Measurements from ENCODE around the gene KLHDC8B. TPM values are rescaled to one million over a fixed set of nuclear protein-coding genes. Genes with fewer than 3 reads are reported as not detected.

Gene KLHDC8B
- total RNA-seq, 1 experiment from 2014 or later: 6.8 TPM

GRCh38 chr3:49173116-49173791, 1.9 kb downstream of the KLHDC8B start:
- ATAC-seq: no peak
- no peaks in the 10 kb centered on the region; the same call in 1 of the 2 replicates for H3K36me3 ChIP-seq (ENCODE audit: control insufficient read depth, insufficient read depth, low read length)
- H3K4me1 ChIP-seq (ENCODE audit: control insufficient read depth, insufficient read depth, low read length): peaks cover 6% of the 10 kb centered on the region
- POLR2A ChIA-PET: no interaction called here
- TF ChIP-seq REST (IDR thresholded peaks at IDR 0.05; ENCODE audit: insufficient read depth in 1 of 2, low read depth in 2 of 2, low read length in 1 of 2) (no peak), TCF7L2 (IDR thresholded peaks at IDR 0.05; ENCODE audit: low read depth, low read length) (no peak), SIN3A (IDR thresholded peaks at IDR 0.05; ENCODE audit: borderline replicate concordance, insufficient read depth, low read depth, low read length) (no peak), CTCF (IDR thresholded peaks at IDR 0.05) (no peak), POLR2AphosphoS5 (IDR thresholded peaks at IDR 0.05; ENCODE audit: low read depth, low read length) (no peak)
- intact Hi-C loops (cut with micrococcal nuclease; ENCODE audit: unreplicated experiment): no loop called here
- no peaks in the 10 kb centered on the region for H3K9me3 ChIP-seq (ENCODE audit: control insufficient read depth, insufficient read depth, low read depth, low read length)
- CTCF ChIA-PET: no interaction called here
- no peak for DNase-seq (ENCODE audit: low read depth, low spot score)
- in situ Hi-C loops (cut with HindIII; ENCODE audit: low pct_unique_long_range_greater_than_20kb, low sequenced_read_pairs): no loop called here
- H3K27me3 ChIP-seq (ENCODE audit: control insufficient read depth, insufficient read depth, low read length): no peaks in the 10 kb centered on the region
- no peak overlapping the region for H3K27ac ChIP-seq (ENCODE audit: low read length)
- BruUV-seq (replicated peaks): no TSS peak
- H3K4me3 ChIP-seq (ENCODE audit: low read depth in 2 of 2, low read length in 2 of 2): no peak overlapping the region

- BruUV-seq (replicated peaks): no TSS peak
- in situ Hi-C loops (cut with HindIII; ENCODE audit: low pct_unique_long_range_greater_than_20kb, low sequenced_read_pairs) (no loop called here), intact Hi-C loops (cut with micrococcal nuclease; ENCODE audit: unreplicated experiment) (no loop called here)
- no peaks in the 10 kb centered on the region; the same call in 1 of the 2 replicates for H3K36me3 ChIP-seq (ENCODE audit: control insufficient read depth, insufficient read depth, low read length)
- H3K9me3 ChIP-seq (ENCODE audit: control insufficient read depth, insufficient read depth, low read depth, low read length): no peaks in the 10 kb centered on the region
- ChIA-PET CTCF (no interaction called here), POLR2A (no interaction called here)
- TF ChIP-seq TCF7L2 (IDR thresholded peaks at IDR 0.05; ENCODE audit: low read depth, low read length) (no peak), POLR2AphosphoS5 (IDR thresholded peaks at IDR 0.05; ENCODE audit: low read depth, low read length) (no peak), CTCF (IDR thresholded peaks at IDR 0.05) (no peak), SIN3A (IDR thresholded peaks at IDR 0.05; ENCODE audit: borderline replicate concordance, insufficient read depth, low read depth, low read length) (no peak), REST (IDR thresholded peaks at IDR 0.05; ENCODE audit: insufficient read depth in 1 of 2, low read depth in 2 of 2, low read length in 1 of 2) (no peak)
- peaks cover 6% of the 10 kb centered on the region for H3K4me1 ChIP-seq (ENCODE audit: control insufficient read depth, insufficient read depth, low read length)
- no peak for ATAC-seq
- no peaks in the 10 kb centered on the region for H3K27me3 ChIP-seq (ENCODE audit: control insufficient read depth, insufficient read depth, low read length)
- H3K4me3 ChIP-seq (ENCODE audit: low read depth in 2 of 2, low read length in 2 of 2): no peak overlapping the region
- no peak overlapping the region for H3K27ac ChIP-seq (ENCODE audit: low read length)
- no peak for DNase-seq (ENCODE audit: low read depth, low spot score)
Measured at GRCh38 chr3:49173792-49174170, 2.4 kb downstream of the KLHDC8B start.

All from Panc1 (cell line).